HG03097 (cell line): ENCODE data around the gene SEC22C.

Experiments
- ATAC-seq: cut with Tn5 transposase; IDR thresholded peaks from one replicate; pipeline ENCODE4 v1.9.1; 2021; ENCODE audit not compliant: unreplicated experiment, low FRiP score

SEC22C gene

GRCh38 chr3:42501321-42501680 is 80.5 kb downstream of the SEC22C start:
- ATAC-seq = no peak

GRCh38 chr3:42500909-42501308 is 80.9 kb downstream of the SEC22C start:
- no peak for ATAC-seq

DNA sequence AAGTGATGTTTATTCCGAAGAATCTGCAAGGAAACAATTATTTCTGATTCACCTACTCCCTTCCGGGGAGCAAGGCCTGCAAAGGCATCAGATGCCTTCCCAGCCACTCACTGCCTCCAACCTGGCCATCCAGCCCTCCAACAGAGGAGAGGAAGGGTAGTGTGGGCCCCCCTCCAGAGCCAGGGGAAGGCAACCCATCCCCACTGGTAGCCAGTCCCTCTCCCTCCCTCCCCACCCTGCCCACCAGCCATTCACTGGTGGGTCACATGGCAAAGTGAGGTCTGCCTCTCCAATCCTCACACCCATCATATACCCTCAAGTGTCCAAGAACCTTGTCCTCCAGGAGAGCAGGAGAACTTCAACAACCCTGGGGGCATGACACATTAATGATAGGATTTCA is 81.7 kb downstream of the SEC22C start:
- ATAC-seq = no peak

- no peak for ATAC-seq
Measured at GRCh38 chr3:42499478-42499871, 82.3 kb downstream of the SEC22C start.

GRCh38 chr3:42498791-42499477 is 82.8 kb downstream of the SEC22C start:
- ATAC-seq = no peak

DNA sequence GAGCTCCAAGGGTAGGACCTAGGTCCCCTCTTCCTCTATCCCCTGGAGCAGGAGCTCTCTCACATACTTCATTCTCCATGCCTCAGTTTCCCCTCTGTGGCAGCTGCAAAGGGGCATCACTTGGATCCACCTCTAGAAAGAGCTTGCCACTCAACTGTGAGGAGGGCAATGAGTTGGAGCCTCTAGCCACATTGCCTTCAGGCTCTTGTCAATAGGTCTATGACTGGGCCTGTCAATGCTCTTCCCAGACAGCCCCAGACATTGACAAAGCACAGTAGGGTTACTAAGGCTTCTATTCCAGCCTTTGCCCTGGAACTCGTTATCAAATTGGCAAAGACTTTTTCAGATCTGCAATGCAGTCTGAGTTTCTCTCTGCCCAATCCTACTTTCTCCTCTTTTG is 83.7 kb downstream of the SEC22C start:
- no peak for ATAC-seq
